Neuron (in vitro differentiated cells): ENCODE results near the gene PACRG.

Source experiments
- H2AFZ ChIP-seq: one replicate; pipeline ENCODE4 v1.6.1; 2013; ENCODE audit warnings: low read depth, mild to moderate bottlenecking, inconsistent platforms, low read length, moderate library complexity
- H3K27me3 ChIP-seq: one replicate; pipeline ENCODE4 v1.6.1; 2013; ENCODE audit warnings: low read length; ENCODE audit not compliant: insufficient read depth
- H3K36me3 ChIP-seq: one replicate; pipeline ENCODE4 v1.6.1; 2013; ENCODE audit warnings: low read length; ENCODE audit not compliant: insufficient read depth
- H3K4me1 ChIP-seq: one replicate; pipeline ENCODE4 v1.6.1; 2013; ENCODE audit warnings: low read length; ENCODE audit not compliant: insufficient read depth
- H3K4me3 ChIP-seq: 2 replicates; pipeline ENCODE4 v1.5.1; 2013; ENCODE audit warnings: mild to moderate bottlenecking, low read length, moderate library complexity
- H3K9me3 ChIP-seq: one replicate; pipeline ENCODE4 v1.6.1; 2013; ENCODE audit warnings: low read length

PACRG gene

DNA sequence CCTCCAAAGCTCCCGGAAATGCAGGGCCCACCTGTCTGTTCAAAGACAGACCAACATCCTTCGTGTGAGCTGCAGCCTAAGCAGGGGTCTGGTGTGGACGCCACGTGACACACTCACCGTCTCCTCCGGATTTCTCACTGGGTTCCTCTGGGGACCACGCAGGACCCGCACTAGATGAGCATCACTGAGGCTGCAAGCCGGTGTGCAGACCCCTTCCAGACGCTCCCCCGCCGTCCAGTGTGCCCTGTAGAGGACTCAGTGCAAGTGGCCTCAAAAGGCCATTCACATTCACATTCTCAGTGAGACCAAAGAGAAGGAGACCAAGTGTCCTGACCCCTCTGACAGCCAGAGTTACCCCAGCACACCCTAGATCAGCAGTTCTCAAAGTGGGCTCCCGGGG is 595.5 kb downstream of the PACRG start:
- H2AFZ ChIP-seq = no peak overlapping the region
- H3K9me3 ChIP-seq = peaks cover 4% of the 10 kb centered on the region

DNA sequence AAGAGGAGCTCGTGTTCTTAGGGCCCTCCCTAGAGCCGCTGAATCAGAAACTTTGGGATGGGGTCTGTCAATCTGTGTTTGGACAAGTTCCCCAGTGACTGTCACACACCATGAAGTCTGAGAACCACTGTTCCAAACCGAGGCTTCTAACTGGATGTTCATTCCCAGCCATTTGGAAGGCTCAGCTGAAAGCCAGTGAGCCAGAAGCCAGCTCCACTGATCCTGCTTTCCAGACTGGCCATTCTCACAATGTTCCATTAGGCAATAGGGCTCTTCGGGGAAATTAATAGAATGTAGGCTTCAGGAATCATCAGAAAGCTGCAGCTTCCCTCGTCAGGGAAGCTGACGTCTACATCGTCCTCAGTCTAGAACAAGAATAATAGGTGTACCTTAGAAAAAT is 595.9 kb downstream of the PACRG start:
- Histone ChIP-seq H3K27me3 (no peaks in the 10 kb centered on the region), H3K4me3 (no peak overlapping the region), H3K9me3 (peaks cover 4% of the 10 kb centered on the region), H2AFZ (no peak overlapping the region), H3K4me1 (peaks cover 25% of the 10 kb centered on the region), H3K36me3 (no peaks in the 10 kb centered on the region)

More for the DNA sequence above, 595.5 kb downstream of the PACRG start:
- Histone ChIP-seq H3K4me1 (peaks cover 25% of the 10 kb centered on the region), H3K4me3 (no peak overlapping the region), H3K36me3 (no peaks in the 10 kb centered on the region), H3K27me3 (no peaks in the 10 kb centered on the region)

DNA sequence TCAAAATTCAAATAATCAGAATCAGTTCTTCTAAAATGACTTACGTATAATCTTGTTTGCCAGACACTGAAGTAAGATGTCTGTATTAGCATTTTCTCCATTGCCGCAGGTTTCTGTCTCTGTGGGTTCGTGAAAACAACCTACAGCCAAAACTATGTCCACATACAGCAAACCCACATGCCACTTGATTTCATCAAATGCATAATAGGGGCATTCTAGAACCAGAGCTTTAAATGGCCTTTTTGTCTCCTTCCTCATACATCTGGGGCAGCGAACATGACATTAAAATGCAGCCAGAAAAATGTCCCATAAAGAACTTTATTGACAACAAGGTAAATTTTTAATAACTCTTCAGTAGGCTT is 596.5 kb downstream of the PACRG start:
- H3K9me3 ChIP-seq = peaks cover 4% of the 10 kb centered on the region
- H2AFZ ChIP-seq = no peak overlapping the region
- H3K27me3 ChIP-seq = no peaks in the 10 kb centered on the region
- no peaks in the 10 kb centered on the region for H3K36me3 ChIP-seq
- no peak overlapping the region for H3K4me3 ChIP-seq
- H3K4me1 ChIP-seq = peaks cover 25% of the 10 kb centered on the region

DNA sequence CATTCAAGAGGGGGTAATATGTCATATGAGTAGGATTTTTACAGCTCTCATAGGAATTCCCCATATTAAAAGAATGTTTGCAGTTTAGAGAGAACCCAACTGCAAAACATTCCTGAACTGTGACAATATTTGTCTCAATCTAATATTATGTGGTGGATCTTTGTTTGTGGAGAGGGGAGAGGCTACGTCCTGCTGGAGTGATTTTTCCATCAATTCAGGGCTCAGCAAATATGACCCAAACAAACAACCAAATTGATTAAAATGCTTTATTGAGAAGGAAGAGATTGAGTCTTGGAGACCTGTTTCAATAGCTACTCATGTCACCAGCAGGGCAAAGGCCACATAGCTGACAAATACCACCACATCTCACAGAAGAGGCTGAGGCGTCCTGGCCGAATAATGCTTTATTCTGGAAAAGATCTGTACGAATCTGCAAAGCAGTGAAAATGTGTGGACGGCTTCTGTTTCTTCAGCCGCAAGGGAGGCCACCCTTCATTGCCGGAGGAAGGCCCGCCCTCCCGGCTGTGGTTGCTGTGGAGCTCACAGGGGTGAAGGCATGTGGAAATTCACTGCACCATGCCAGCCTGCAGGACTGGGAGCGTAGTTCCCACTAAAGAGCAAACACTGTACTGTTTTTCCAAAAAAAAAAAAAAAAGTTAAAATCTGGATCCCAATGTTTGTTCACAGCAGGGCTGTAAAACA is 597.1 kb downstream of the PACRG start:
- H3K4me3 ChIP-seq = peak overlapping the region; percentile 7
- H3K4me1 ChIP-seq = peaks cover 25% of the 10 kb centered on the region
- H3K9me3 ChIP-seq = peaks cover 4% of the 10 kb centered on the region
- H2AFZ ChIP-seq = no peak overlapping the region
- H3K36me3 ChIP-seq = no peaks in the 10 kb centered on the region
- no peaks in the 10 kb centered on the region for H3K27me3 ChIP-seq

DNA sequence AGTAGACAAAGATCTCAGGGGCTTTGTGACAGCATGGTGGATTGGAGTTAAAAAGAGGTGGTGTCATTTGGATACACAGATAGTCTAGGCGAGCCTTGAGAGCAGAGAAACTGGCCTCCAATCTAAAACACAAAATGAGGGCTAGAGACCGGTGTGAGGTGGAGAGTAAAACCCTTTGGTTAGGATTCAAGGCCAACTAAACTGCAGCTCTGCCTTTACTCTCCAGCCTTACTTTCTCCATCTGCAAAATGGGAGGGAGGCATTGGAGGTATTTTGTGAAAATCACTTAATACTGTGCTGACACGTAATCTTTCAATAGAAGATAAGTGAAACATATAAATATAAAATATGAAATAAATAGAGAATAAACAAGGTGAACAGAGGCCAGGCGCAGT is 597.6 kb downstream of the PACRG start:
- Histone ChIP-seq H3K36me3 (no peaks in the 10 kb centered on the region), H3K4me1 (peaks cover 25% of the 10 kb centered on the region), H3K4me3 (peak overlapping the region; percentile 7), H3K9me3 (peaks cover 4% of the 10 kb centered on the region), H2AFZ (no peak overlapping the region), H3K27me3 (no peaks in the 10 kb centered on the region)

DNA sequence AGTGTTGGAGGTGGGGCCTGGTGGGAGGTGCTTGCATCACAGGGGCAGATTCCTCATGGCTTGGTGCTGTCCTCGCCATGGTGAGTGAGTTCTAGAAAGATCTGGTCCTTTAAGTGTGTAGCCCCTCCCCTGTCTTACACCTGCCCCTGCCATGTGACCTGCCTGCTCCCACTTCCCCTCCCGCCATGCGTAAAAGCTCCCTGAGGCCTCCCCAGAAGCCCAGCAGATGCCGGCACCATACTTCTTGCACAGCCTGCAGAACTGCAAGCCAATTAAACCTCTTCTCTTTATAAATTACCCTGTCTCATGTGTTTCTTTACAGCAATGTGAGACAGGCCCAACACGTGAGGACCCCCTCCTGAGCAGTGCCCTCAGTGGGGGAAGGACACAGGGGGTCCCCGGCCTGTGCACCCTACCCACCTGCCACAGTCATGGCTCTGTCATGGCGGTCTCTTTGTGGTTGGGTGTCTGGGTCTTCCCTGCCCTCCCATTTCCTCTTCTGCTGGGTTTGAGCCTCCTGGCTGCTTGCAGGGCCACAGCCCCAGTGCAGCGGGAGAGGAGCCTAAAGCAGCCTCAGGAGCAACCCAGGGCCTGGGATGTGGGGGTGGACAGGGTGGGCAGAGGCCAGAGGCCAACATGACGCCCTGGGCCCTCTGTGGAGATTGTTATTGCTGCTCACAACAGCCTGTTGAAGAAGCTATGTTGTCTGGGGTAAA is 599.5 kb downstream of the PACRG start:
- peaks cover 25% of the 10 kb centered on the region for H3K4me1 ChIP-seq
- peaks cover 4% of the 10 kb centered on the region for H3K9me3 ChIP-seq
- H3K4me3 ChIP-seq = no peak overlapping the region
- no peaks in the 10 kb centered on the region for H3K36me3 ChIP-seq
- no peaks in the 10 kb centered on the region for H3K27me3 ChIP-seq
- no peak overlapping the region for H2AFZ ChIP-seq

DNA sequence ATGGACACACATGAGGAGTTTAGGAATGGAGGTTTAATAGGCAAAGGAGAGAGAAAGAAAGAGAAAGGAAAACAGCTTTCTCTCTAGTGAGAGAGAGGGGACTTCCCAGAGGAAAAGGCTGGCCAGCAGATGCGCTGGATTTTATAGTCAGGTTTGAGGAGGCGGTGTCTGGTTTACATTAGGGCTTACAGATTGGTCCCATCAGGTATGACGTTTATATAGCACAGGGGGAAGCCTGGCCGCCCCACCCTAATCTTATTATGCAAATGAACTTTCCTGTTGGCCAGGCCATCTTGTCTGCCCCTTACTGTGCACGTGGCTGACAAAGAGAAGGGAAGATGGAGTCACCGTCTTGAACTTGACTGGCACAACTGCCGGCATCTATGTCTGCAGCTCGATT is 600.1 kb downstream of the PACRG start:
- H3K36me3 ChIP-seq = no peaks in the 10 kb centered on the region
- H2AFZ ChIP-seq = no peak overlapping the region
- H3K4me1 ChIP-seq = peaks cover 25% of the 10 kb centered on the region
- no peaks in the 10 kb centered on the region for H3K27me3 ChIP-seq
- H3K9me3 ChIP-seq = peaks cover 4% of the 10 kb centered on the region
- H3K4me3 ChIP-seq = no peak overlapping the region

DNA sequence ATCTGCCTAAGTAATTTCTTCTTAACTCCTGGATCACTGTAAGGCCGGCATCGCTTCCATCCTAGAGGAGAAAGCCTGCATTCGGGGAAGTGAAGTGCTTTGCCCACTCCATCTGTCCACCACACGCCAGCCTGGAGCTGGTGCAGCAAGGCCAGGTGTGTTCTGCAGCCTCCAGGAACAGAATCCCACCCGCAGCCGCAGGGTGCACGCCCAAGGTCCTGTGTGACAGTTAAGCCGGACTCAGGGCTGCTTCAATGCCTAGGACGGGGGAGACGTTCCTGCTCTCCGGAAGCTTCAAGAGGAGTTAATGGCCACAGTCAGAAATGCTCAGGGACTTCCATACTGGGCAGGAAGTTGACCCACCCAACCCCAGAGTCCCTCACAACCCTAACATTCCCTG is 600.6 kb downstream of the PACRG start:
- Histone ChIP-seq H3K9me3 (peaks cover 4% of the 10 kb centered on the region), H3K4me1 (peaks cover 25% of the 10 kb centered on the region), H3K36me3 (no peaks in the 10 kb centered on the region), H3K27me3 (no peaks in the 10 kb centered on the region), H2AFZ (no peak overlapping the region), H3K4me3 (no peak overlapping the region)

DNA sequence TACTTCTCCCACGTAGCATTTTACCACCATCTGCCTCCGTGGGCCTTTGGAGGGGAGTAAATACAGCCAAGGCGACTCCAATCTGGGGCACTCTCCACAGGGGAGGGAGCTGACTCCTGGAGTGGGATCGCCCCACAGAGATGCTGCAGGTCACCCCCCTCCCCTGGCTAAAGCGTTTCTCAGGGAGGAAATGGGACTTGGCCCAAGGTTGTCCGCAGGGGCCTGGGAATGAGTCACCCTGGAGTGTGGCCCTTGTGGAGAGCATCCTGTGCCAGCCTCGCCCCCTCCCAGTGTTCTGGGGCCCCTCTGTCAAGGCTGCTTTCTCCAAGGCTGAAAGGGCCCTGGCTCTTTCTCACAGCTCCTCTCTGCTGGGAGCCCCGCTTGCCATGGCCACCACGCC is 602.2 kb downstream of the PACRG start:
- Histone ChIP-seq H3K4me1 (peaks cover 11% of the 10 kb centered on the region), H3K36me3 (no peaks in the 10 kb centered on the region), H2AFZ (no peak overlapping the region), H3K4me3 (no peak overlapping the region), H3K9me3 (peaks cover 4% of the 10 kb centered on the region), H3K27me3 (no peaks in the 10 kb centered on the region)

DNA sequence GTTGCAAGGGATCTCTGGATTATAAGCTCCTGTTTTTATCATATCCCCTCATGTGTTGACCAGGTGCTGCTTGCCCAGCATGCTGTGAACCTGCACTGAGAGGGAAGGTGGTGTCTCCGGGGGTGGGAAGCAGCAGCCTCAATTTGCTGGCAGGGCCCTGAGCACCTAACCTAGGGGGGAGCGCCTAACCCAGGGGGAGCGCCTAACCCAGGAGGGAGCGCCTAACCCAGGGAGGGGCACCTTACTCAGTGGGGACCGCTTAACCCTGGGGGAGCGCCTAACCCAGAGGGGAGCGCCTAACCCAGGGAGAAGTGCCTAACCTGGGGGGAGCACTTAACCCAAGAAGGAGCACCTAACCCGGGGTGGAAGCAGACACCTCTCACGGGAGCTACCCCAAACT is 603.5 kb downstream of the PACRG start:
- no peak overlapping the region for H2AFZ ChIP-seq
- H3K27me3 ChIP-seq = no peaks in the 10 kb centered on the region
- no peak overlapping the region for H3K4me3 ChIP-seq
- H3K9me3 ChIP-seq = peaks cover 4% of the 10 kb centered on the region
- H3K4me1 ChIP-seq = peaks cover 14% of the 10 kb centered on the region
- H3K36me3 ChIP-seq = no peaks in the 10 kb centered on the region

DNA sequence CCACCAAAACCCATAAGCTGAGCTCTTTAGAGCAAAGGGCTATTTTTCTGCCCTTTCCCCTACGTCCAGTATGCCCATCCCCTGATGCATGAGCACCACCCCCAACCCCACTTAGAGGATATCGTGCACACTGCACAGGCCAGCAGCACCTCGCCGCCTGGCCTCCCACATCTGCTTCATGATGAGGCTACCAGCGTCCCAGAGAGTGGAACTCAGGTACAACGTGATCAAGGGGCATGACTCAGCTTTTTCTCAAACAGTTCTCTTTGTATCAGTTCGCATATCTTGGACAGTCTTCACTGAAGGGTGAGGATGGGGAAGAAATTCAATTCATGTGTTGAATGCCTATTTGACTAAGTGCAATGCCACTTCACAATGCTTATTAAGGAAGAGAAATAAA is 604.8 kb downstream of the PACRG start:
- Histone ChIP-seq H2AFZ (no peak overlapping the region), H3K36me3 (no peaks in the 10 kb centered on the region), H3K4me3 (no peak overlapping the region), H3K9me3 (no peaks in the 10 kb centered on the region), H3K4me1 (peaks cover 18% of the 10 kb centered on the region), H3K27me3 (no peaks in the 10 kb centered on the region)

DNA sequence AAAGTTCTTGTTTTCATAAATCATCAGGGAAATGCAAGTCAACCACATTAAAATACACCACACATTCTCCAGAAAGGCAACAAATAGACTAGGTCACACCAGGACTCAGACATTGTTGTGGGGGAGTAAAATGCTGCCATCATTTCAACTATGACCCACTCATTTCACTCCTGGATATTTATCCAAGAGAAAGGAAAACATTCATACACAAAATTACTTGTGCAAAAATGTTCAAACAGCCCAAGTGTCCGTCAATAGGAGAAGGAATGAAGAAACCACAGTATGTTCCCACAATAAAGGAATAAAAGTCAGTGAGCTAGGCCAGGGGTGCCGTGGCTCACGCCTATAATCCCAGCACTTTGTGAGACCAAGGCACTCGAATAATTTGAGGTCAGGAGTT is 605.3 kb downstream of the PACRG start:
- Histone ChIP-seq H2AFZ (no peak overlapping the region), H3K9me3 (no peaks in the 10 kb centered on the region)

DNA sequence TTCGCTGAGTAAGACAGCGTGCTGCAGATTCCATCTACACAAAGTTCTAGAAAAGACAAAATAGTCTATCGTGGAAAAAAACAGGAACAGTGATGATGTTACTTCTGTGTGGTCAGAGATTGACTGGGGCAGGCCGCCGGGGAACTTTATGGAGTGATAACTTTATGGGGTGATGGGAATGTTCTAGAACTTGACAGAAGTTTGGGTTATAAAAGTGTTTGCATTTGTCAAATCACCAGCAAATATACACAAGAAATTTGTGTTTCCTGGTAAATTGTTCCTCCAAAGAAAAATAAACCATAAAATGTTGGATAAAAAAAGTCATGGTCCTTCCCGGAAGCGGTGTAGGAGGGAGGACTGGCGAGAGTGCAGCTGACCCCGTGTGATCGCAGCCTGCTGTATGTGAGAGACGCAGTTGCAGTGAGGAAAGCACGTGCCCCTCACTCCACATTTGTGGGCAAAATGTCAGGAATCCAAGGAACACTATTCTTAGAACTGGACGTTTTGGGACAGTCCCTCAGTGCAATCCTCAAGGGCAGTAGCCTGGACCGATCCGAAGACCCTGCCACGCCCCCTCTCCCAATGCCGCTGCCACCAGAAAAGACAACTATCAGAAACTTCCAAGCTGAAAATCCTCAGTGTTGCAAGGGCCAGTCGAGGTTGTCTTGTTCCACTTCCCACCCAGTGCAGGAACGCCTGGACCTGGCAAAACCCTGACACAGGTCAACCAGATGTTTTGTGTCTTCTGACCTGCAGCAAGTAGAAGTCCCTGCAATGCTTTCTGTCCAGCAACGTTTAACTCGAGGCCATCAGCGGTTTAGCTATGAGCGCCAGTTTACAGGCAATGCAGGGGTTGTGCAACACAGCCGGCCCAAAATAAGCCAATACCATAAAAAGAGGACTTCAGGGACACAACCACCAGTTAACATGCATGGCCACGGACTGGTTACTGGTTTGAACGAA is 606.2 kb downstream of the PACRG start:
- Histone ChIP-seq H3K4me3 (no peak overlapping the region), H3K4me1 (peaks cover 27% of the 10 kb centered on the region), H3K36me3 (no peaks in the 10 kb centered on the region), H2AFZ (no peak overlapping the region), H3K9me3 (no peaks in the 10 kb centered on the region), H3K27me3 (no peaks in the 10 kb centered on the region)

More for the DNA sequence above, 605.3 kb downstream of the PACRG start:
- Histone ChIP-seq H3K4me1 (peaks cover 19% of the 10 kb centered on the region), H3K36me3 (no peaks in the 10 kb centered on the region), H3K4me3 (no peak overlapping the region), H3K27me3 (no peaks in the 10 kb centered on the region)
